GM18526 (cell line): Measurements from ENCODE around the gene DLX1.

Experiments used
- POLR2A ChIP-seq: IDR thresholded peaks from 3 replicates; pipeline ENCODE4 v1.6.1; 2011; ENCODE audit not compliant: insufficient read length; ENCODE audit errors: extremely low read depth

Gene DLX1

GRCh38 chr2:172089633-172090032 is 4.3 kb downstream of the DLX1 start:
- no peak for TF ChIP-seq POLR2A

GRCh38 chr2:172090044-172090961 is 5.0 kb downstream of the DLX1 start:
- no peak for TF ChIP-seq POLR2A

DNA sequence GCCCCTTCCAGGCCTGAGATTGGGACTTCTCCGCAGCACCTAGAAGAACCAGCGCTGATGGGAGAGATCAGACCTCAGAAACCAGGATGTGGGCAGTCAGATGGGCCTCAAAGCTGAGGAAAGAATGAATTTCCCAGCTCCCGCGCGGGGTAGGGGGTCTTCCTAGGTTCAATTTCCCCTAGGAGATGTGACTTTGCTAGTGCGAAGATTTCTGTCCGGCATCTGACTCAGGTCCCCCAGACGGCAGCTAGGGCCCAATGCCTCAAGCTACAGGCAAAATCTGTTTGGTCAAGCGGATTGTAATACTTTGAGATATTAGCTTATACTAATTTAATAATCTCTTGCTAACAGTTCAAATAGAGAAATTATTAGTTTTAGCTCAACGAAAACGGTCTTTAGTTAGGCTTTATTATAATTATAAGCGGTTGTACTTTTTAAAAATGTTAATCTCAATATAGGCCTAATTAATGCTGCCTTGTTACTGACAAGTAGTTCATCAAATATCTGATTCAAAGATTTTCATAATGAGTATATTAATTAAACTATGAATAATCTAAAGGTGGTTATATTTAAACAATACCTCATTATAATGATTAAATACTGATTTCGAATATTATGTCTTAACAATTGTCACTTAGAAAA is 5.8 kb downstream of the DLX1 start:
- no peak for TF ChIP-seq POLR2A

DNA sequence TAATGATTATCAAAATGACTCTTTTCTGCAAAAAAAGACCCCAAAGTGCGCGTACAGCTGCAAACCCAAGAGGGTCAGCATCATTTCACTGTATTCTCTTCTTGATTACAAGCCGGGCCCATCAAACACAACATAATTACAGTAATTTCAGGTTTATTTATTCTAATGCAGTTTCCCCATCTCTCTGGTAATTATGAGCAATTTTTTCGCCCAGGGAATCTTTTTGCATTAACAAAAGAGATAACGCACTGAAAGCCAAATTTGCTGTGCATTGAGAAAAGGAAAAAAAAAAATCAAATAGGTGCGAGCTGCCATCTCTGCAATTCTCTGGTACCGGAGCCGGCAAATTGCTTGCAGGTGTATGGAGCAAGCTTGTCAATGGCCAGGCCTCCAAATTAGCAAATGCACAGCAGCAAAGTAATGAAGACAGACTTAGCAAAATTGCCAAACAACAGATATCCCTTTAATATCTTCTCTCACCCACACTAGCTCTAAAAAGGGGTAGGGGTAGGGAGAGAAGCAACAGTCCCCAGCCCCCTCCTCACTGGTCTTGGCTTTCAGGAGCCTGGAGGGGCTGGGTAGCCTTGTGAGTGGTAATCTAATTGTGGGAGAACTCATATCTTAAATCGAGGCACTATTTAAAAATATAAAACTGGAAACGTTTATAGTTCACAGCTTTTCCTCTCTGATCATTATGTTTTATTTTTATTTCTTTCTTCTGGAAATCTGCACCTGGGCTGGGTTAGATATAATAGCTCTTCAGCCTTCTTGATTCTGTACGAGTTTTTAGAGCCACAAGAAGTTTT is 6.7 kb downstream of the DLX1 start:
- no peak for TF ChIP-seq POLR2A

GRCh38 chr2:172092716-172093415 is 7.6 kb downstream of the DLX1 start:
- no peak for TF ChIP-seq POLR2A

DNA sequence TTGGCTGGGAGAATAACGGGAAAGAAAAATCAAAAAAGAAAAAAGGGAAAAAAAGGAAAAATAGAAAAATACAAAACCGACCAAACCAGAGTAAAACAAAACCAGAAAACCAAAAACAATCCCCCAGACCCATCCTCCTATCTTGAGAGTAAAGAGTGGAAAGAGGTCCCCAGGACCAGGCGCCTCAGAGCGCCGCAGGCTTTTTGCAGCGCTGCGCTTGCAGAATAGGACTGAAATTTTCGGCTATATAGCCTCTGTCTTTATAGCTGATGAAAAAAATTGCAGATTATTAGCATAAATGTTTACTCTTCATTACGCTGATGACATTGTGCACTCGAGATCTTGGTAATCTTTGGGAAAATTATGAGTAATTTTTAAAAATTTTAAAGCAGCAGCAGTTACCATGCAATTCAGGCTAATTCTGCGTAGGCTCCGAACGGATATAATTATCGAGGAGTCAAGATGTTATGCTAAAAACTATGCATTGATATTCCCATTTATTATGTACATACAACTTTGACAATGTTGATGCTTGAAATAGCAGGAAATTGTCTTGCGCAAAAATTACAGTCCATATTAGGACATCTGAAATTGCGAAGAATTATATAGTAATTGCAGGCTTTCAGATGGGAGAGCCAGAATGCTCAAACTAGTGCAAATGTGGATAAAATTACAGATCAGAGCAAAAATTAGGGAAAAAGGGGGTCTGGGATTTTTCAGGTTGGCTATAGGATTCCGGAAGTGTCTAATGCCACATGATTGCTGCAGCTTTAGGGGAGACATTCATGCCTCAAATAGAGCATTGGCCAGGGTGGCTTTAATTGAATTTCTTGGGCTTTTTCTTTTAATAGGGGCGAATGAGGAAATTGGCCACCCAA is 8.3 kb downstream of the DLX1 start:
- no peak for TF ChIP-seq POLR2A

- no peak for TF ChIP-seq POLR2A
These were observed 9.2 kb downstream of the DLX1 start for GRCh38 chr2:172094294-172095145.

- TF ChIP-seq POLR2A = no peak
These were observed 10.0 kb downstream of the DLX1 start for GRCh38 chr2:172095146-172095904.

GRCh38 chr2:172095905-172096625 is 10.8 kb downstream of the DLX1 start:
- TF ChIP-seq POLR2A = no peak

DNA sequence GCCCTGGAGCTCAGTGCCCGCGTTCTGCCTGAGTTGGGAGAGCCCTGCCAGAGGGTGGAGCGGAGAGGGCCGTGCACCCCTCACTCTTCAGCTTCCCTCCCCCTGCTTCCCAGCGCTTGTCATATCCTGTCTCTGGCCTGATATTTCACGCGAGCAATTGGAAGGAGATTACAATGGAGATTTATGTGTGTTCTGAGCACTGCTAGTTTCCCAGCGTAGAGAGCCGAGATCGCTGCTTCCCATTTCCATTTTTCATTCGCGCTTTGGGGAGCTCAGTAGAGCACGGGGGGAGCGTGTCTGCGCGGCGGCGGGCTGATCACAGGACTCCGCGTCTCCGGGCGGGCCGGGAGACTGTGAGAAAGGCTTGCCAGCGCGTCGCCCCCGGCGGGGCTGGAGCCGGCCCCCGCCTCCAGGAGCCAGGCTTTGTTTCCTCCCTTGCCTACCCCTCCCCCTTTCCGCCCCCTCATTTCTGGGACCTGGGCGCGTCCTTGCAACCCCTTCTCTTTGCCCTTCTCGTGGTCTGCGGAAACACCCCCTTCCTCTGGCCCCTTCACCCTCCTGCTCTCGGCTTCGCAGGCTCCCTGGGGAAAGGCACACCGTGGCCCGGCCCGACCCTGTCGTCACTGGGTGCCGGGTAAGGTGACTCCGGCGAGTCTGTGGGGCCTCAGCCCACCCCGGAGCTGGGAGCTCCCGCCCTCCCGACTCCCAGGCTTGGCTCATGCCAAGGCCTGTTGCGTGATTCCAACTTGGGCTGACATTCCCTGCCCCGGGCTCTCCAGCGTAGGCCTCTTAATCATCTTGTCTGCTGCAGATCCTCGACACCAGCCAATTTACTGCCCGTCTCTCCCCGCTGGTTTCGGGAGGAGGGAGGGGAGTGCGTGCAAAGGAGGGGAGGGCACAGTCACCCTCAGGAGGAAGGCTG is 11.6 kb downstream of the DLX1 start:
- TF ChIP-seq POLR2A = no peak
